Calu3 (cell line): ENCODE results near the gene ITPK1. TPM values are rescaled to one million over a fixed set of nuclear protein-coding genes. Genes with fewer than 3 reads are reported as not detected.

ENCODE experiments used
- BruUV-seq: library from RNA; stranded (reverse); fragments of 400-500 nt; replicated peaks from 2 replicates; lab custom pipeline; 2021; lab: Mats Ljungman, UMichigan
- CTCF ChIA-PET: fragments of 300-600 bp; sonication (Branson Sonifier 250); formaldehyde crosslinking; loops from one replicate; lab custom pipeline; 2022; ENCODE audit warnings: antibody characterized with exemption; lab: Charles Lee
- DNase-seq: peaks from one replicate; pipeline ENCODE4 v3.0.0; 2022
- H3K27ac Mint-ChIP-seq: one replicate; pipeline ENCODE4 v1.8.0; 2022; ENCODE audit warnings: mixed read lengths; ENCODE audit not compliant: unreplicated experiment
- H3K27me3 Mint-ChIP-seq: one replicate; pipeline ENCODE4 v1.8.0; 2022; ENCODE audit warnings: mixed read lengths; ENCODE audit not compliant: unreplicated experiment
- H3K36me3 Mint-ChIP-seq: one replicate; pipeline ENCODE4 v1.8.0; 2022; ENCODE audit warnings: mild to moderate bottlenecking, moderate library complexity, mixed read lengths; ENCODE audit not compliant: insufficient read depth, unreplicated experiment
- H3K4me1 Mint-ChIP-seq: one replicate; pipeline ENCODE4 v1.8.0; 2022; ENCODE audit warnings: mild to moderate bottlenecking, low read depth, mixed read lengths; ENCODE audit not compliant: unreplicated experiment
- H3K4me3 Mint-ChIP-seq: one replicate; pipeline ENCODE4 v1.8.0; 2022; ENCODE audit warnings: mild to moderate bottlenecking, low read depth, moderate library complexity, mixed read lengths; ENCODE audit not compliant: unreplicated experiment
- H3K9me3 Mint-ChIP-seq: one replicate; pipeline ENCODE4 v1.8.0; 2022; ENCODE audit warnings: low read depth, mixed read lengths; ENCODE audit not compliant: unreplicated experiment
- CTCF ChIP-seq: fragments of 200-600 bp; IDR thresholded peaks from one replicate; pipeline ENCODE4 v1.8.0; 2022; ENCODE audit warnings: antibody characterized with exemption; ENCODE audit not compliant: unreplicated experiment
- intact Hi-C: fragments of 100-400 bp; cut with micrococcal nuclease; formaldehyde crosslinking; loops from one replicate; pipeline ENCODE4 v1.10.0; 2022; ENCODE audit not compliant: unreplicated experiment
- total RNA-seq: library from RNA; stranded (reverse); gene quantifications from 2 replicates; pipeline ENCODE4 v1.2.3, GENCODE V29; 2022

ITPK1 gene
- total RNA-seq, 1 experiment from 2014 or later = 94.3 TPM

DNA sequence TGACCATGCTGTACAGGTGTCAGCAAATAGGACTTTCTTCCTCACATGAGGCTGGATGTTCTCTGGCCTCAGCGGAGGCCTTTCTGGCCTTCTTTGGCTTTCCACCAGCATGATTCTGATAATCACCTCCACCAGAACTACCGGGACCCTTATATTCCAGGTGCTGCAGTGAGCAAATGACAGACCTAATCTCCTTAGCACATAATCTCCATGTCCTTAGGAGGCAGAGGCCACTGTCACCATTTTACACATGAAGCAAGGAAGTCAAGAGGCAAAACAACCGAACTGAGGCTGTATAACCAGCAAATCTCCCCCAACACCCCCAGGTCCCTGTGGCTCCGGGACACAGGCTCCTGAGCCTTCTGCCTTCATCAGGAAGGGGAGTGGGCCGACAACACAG lies 91.2 kb downstream of the ITPK1 start:
- Mint-ChIP-seq H3K27ac (no peak overlapping the region), H3K36me3 (peaks cover 4% of the 10 kb centered on the region), H3K9me3 (no peaks in the 10 kb centered on the region), H3K4me1 (no peaks in the 10 kb centered on the region), H3K4me3 (no peak overlapping the region), H3K27me3 (no peaks in the 10 kb centered on the region)
- intact Hi-C loops = no loop called here
- no peak for DNase-seq
- CTCF ChIA-PET = no interaction called here
- BruUV-seq = no TSS peak
- no peak for TF ChIP-seq CTCF

- intact Hi-C loops = no loop called here
- peaks cover 4% of the 10 kb centered on the region for H3K36me3 Mint-ChIP-seq
- no peak for DNase-seq
- H3K27ac Mint-ChIP-seq = no peak overlapping the region
- no peak for TF ChIP-seq CTCF
- CTCF ChIA-PET = no interaction called here
- BruUV-seq = no TSS peak
- H3K27me3 Mint-ChIP-seq = no peaks in the 10 kb centered on the region
- H3K9me3 Mint-ChIP-seq = no peaks in the 10 kb centered on the region
- H3K4me1 Mint-ChIP-seq = no peaks in the 10 kb centered on the region
- no peak overlapping the region for H3K4me3 Mint-ChIP-seq
Measured at GRCh38 chr14:93023802-93024434, 91.8 kb downstream of the ITPK1 start.

GRCh38 chr14:93023039-93023438 lies 92.7 kb downstream of the ITPK1 start:
- Mint-ChIP-seq H3K4me1 (peaks cover 5% of the 10 kb centered on the region), H3K9me3 (no peaks in the 10 kb centered on the region), H3K4me3 (no peak overlapping the region), H3K27ac (no peak overlapping the region), H3K36me3 (peaks cover 7% of the 10 kb centered on the region), H3K27me3 (no peaks in the 10 kb centered on the region)
- intact Hi-C loops = no loop called here
- DNase-seq = no peak
- no peak for TF ChIP-seq CTCF
- CTCF ChIA-PET = interaction anchor here (0.7 kb wide), 1 partner anchor 98 kb away, joined by 4 read pairs; no protein-coding TSS in a partner anchor
- no TSS peak for BruUV-seq

GRCh38 chr14:93019970-93020369 lies 95.8 kb downstream of the ITPK1 start:
- H3K36me3 Mint-ChIP-seq = peaks cover 9% of the 10 kb centered on the region
- H3K4me1 Mint-ChIP-seq = peaks cover 7% of the 10 kb centered on the region
- H3K27me3 Mint-ChIP-seq = no peaks in the 10 kb centered on the region
- TF ChIP-seq CTCF = no peak
- CTCF ChIA-PET = no interaction called here
- intact Hi-C loops = no loop called here
- H3K9me3 Mint-ChIP-seq = no peaks in the 10 kb centered on the region
- BruUV-seq = no TSS peak
- no peak overlapping the region for H3K4me3 Mint-ChIP-seq
- no peak for DNase-seq
- no peak overlapping the region for H3K27ac Mint-ChIP-seq
